Stimulated activated CD8-positive, alpha-beta memory T cell treated with anti-CD3 and anti-CD28 coated beads, Interleukin-7, amount 100 ng/mL, for 48 hours (primary cell): Measurements from ENCODE around the gene CHMP5.

Source experiments
- DNase-seq, 2 donors: peaks; one replicate each; pipeline ENCODE4 v3.0.0-alpha.2; 2020; ENCODE audit warnings: low read depth in 1 of 2; ENCODE audit errors: extremely low read depth in 1 of 2

The CHMP5 gene

DNA sequence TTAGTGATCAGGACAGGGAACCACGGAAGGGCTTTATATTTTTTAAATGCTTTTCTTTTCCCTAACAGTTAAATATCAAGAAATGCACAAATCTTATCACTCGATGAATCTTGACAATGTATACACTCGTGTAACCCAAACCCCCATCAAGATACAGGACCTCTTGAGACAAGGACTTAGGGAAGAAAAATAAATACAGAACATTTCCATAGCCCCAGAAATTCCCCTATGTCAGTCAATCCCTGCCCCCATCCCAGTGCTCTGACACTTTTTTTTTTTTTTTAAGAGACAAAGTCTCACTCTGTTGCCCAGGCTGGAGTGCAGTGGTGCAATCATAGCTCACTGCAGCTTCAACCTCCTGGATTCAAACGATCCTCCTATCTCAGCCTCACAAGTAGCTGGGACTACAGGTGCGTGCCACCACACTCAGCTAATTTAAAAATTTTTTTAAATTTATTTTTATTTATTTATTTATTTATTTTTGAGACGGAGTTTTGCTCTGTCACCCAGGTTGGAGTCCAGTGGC, 22.2 kb upstream of the CHMP5 start:
- no peak for DNase-seq

GRCh38 chr9:33244137-33244784, 20.6 kb upstream of the CHMP5 start:
- no peak for DNase-seq

GRCh38 chr9:33245341-33245740, 19.5 kb upstream of the CHMP5 start:
- no peak for DNase-seq

GRCh38 chr9:33246269-33246860, 18.5 kb upstream of the CHMP5 start:
- DNase-seq = no peak

- DNase-seq = no peak
Observed at GRCh38 chr9:33248606-33249005, 16.2 kb upstream of the CHMP5 start.

GRCh38 chr9:33249087-33249658, 15.7 kb upstream of the CHMP5 start:
- no peak for DNase-seq

GRCh38 chr9:33249983-33250382, 14.9 kb upstream of the CHMP5 start:
- DNase-seq = no peak

DNA sequence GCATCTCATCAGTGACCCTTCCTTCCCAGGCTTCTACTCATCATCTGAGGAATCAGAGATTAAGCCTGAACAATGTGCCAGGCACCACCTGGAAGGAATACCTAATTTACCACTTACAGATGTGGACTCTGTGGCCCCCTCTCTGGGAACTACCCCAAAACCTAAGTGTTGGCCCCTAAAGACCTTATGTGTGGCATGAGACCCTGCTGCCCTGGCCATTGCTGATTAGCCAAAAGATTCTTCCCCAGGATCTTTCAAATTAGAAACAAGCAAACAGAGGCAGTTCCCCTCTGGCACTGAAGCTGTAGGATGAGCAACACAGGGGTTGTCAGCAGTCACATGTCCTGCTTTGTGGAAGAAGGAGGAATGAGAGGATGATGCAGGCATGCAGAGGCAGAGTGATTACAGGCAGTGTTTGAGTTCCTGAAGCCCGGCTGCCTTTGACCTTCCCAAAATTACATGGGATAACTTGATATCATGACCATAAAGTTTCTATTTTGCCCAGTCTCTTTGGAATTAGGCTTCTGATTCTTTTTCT, 14.3 kb upstream of the CHMP5 start:
- DNase-seq = no peak

- DNase-seq = no peak
Observed at GRCh38 chr9:33254211-33254610, 10.6 kb upstream of the CHMP5 start.

GRCh38 chr9:33255014-33255413, 9.8 kb upstream of the CHMP5 start:
- no peak for DNase-seq

- DNase-seq = no peak
Observed at GRCh38 chr9:33255471-33255870, 9.4 kb upstream of the CHMP5 start.

GRCh38 chr9:33256236-33256635, 8.6 kb upstream of the CHMP5 start:
- DNase-seq = no peak

GRCh38 chr9:33257276-33257675, 7.6 kb upstream of the CHMP5 start:
- DNase-seq = no peak

DNA sequence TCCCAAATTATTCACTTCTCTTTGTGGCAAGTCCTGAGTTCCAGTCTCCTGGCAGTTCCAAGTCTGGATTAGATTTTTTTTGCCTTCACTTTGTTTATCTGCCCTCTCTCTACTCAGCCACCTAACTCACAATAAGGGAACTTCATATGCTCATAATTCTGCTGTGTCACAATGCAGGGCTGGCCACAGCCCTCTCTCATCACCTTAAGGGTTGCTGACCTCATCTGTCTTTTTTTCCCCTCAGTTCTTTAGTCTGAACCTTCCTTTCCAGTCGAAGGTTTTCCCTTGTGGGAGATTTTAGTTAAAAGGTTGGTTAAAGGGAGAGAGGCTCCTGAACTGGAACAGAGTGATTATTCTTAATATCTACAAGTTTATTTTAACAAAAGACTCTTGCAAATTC, 4.5 kb upstream of the CHMP5 start:
- no peak for DNase-seq

DNA sequence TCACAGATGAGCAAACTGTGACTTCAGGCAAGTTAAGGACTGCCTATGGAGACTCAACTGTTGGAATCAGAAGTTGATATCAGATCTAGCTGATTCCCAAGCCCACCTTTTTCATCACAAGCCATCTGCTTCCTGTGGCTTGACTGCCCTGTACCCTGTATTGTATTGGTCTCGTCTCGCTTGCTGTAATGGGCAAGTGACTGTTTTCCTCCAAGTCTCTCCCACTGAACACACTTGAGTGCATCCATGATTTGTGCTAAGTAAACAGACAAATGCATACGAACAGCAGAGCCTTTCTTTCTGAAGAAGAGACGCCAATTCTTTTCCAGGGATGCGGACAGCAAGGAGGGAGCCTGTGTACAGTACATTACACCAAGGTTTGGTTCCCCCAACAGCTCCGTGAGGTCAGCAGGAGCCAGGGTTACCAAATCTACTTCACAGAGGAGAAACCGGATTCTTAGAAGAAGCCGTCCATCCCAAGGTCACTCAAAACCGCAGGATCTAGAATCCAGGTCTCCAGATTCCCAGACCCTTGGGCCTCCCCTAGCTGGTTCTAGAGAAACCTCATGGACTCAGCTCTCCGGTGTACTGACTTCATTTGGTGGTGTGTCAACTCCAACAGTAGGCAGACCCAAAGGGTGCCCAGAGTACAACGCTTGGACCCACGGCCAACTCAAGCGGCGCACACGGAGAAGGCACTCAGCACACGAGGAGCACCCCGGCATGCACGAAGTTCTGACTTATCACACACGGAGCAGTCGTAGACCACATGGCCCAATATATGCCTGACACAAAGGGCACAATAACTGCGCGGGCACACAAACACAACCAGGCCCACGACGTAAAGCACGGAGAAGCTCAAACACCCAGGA, 1.5 kb upstream of the CHMP5 start:
- DNase-seq = no peak

GRCh38 chr9:33264003-33264472, 811 bp upstream of the CHMP5 start:
- DNase-seq = peak; percentile 21

DNA sequence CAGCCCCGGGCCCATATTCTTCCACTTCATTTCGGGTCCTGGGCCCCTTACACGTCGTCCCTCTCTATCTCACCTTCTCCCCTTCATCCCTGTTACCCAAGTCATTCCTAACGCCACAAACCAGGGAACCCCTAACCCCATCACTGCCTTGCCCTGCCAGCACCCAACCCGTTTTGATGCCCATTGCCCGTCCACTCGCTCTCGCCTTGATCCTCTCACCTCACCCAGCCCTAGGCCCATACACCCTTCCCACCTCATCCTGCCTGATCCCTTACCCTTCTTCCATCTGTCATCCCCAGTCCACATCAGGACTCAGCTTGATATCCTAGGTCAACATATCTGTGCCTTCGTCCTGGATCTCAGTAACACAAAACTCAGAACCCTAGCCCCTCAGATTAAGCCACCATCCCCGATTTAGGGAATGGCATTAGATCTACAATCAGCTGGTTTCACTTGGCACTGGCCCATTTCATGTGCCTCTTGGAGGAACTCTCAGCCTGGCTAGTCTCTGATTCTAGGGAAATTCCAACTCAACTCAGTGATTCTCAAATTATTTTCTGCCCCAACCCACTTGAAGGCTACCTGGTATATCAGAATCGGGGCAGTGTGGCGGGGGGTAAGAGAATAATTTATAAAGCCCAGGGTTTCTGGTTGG, 489 bp downstream of the CHMP5 start:
- DNase-seq = no peak

- no peak for DNase-seq
Observed at GRCh38 chr9:33267151-33267767, 2.4 kb downstream of the CHMP5 start.

DNA sequence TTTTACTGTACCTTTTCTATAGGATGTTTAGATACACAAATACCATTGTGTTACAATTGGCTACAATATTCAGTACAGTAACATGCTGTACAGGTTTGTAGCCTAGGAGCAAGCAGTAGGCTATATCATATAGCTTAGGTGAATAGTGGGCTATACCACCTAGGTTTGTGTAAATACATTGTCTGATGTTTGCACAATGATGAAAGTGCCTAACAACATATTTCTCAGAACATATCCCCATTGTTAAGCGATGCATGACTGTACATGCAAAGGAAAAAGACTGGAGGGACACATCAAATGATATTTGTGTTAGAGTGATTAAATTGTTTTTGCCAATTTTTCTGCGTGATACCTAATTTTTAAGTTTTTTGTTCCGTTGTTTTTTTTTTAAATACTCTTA, 5.3 kb downstream of the CHMP5 start:
- DNase-seq = no peak

DNA sequence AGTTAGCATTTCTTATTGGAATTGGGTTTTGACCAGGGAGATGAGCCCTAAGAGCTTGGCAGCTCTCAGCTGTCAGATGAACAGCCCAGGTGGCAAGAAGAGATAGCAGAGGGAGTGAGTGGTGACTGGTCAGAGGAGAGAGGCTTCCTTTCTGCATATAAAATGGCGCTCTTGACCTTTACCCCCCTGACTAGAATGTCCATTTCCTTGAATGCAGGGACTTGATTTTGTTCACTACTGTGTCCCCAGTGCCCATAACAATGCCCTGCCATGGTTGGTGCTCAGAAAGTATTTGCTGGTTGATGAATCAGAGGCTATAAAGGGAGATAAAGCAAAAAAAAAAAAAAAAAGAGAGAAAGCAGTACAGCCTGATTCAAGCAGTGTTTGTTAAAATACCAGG, 7.2 kb downstream of the CHMP5 start:
- DNase-seq = no peak
